ENCODE measurements around the gene FN1.

FN1 gene

DNA sequence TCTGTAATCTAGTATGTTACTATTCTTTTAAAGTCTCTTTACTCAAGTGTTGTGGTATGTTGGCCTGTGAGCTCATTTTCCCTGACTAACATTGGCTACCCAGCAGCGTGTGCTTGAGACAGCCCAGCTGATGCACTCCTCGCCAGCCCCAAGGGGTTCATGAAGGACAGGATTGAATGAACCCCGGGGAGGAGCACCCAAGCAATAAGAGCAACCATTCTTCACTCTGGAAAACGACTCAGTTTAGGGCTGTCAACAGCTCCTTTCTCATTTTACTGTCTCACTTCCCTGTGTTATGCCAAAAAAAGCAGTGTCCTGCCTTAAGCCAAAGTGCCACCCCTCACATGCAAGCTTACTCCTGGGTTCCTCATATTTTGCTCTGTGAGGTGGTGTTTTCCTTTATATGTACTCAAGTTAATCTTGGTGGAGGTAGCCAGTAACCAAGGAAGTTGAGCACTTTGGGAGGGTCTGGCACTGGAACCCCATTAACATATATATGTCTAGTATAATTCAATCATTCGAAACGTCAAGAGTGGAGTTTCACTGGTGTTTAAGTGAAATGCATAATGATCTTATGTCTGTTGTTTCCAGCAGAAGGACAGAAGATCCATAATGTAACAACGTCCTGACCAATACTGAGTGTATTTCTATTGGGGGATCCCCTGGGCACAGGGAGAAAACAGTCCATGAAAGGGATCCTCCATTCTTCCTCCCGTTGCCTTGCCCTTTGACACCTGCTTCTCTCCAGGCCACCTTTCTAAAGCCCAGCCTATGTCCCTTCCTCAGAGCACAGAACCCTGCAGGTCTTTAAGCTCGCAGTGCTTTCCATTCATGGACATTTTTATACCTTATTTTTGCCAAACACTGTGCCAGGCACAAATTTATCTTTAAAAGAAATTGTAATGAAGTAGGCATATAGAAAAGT lies 80.8 kb downstream of the FN1 start:
- DNase-seq (ENCODE audit: low spot score) (no peak), ATAC-seq (ENCODE audit: low read depth) (peak; percentile 5; the same call in 1 of the 3 replicates)
- Histone ChIP-seq H3K4me3 (ENCODE audit: severe bottlenecking) (no peak overlapping the region), H3K27ac (ENCODE audit: poor library complexity, severe bottlenecking) (no peak overlapping the region), H3K4me1 (ENCODE audit: insufficient read depth, poor library complexity, severe bottlenecking) (no peaks in the 10 kb centered on the region), H3K36me3 (ENCODE audit: low read depth) (peaks cover 6% of the 10 kb centered on the region), H3K9me3 (ENCODE audit: severe bottlenecking) (no peaks in the 10 kb centered on the region), H3K27me3 (ENCODE audit: insufficient read depth, poor library complexity, severe bottlenecking) (no peaks in the 10 kb centered on the region)
- TF ChIP-seq, protein P1, sequence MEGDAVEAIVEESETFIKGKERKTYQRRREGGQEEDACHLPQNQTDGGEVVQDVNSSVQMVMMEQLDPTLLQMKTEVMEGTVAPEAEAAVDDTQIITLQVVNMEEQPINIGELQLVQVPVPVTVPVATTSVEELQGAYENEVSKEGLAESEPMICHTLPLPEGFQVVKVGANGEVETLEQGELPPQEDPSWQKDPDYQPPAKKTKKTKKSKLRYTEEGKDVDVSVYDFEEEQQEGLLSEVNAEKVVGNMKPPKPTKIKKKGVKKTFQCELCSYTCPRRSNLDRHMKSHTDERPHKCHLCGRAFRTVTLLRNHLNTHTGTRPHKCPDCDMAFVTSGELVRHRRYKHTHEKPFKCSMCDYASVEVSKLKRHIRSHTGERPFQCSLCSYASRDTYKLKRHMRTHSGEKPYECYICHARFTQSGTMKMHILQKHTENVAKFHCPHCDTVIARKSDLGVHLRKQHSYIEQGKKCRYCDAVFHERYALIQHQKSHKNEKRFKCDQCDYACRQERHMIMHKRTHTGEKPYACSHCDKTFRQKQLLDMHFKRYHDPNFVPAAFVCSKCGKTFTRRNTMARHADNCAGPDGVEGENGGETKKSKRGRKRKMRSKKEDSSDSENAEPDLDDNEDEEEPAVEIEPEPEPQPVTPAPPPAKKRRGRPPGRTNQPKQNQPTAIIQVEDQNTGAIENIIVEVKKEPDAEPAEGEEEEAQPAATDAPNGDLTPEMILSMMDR (IDR thresholded peaks at IDR 0.05; ENCODE audit: poor library complexity, severe bottlenecking) = no peak

DNA sequence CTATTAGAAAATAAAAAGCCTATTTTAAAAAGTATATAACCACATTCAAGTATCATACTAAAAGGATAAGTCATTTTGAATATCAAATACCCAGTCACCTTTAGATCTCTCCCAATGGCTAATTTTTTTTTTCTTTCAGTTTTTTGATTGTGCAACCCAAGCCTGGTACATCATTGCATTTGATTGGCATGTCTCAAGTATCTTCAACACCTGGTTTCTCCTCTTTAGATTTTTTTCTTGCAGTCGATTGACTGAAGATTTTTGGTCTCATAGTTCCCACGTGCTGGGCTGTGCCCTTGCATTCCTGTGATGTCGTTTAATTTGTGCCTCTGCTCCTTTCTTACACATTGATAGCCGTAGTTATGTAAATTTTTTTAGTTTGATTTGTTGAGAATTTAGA lies 83.3 kb downstream of the FN1 start:
- TF ChIP-seq, protein P1 (IDR thresholded peaks at IDR 0.05; ENCODE audit: poor library complexity, severe bottlenecking) = no peak
- peaks cover 23% of the 10 kb centered on the region for H3K36me3 ChIP-seq (ENCODE audit: low read depth)
- no peak overlapping the region for H3K27ac ChIP-seq (ENCODE audit: poor library complexity, severe bottlenecking)
- DNase-seq (ENCODE audit: low spot score) = no peak
- no peak overlapping the region for H3K4me3 ChIP-seq (ENCODE audit: severe bottlenecking)
- no peak for ATAC-seq (ENCODE audit: low read depth)
- H3K4me1 ChIP-seq (ENCODE audit: insufficient read depth, poor library complexity, severe bottlenecking) = no peaks in the 10 kb centered on the region
- H3K27me3 ChIP-seq (ENCODE audit: insufficient read depth, poor library complexity, severe bottlenecking) = no peaks in the 10 kb centered on the region
- H3K9me3 ChIP-seq (ENCODE audit: severe bottlenecking) = no peaks in the 10 kb centered on the region

DNA sequence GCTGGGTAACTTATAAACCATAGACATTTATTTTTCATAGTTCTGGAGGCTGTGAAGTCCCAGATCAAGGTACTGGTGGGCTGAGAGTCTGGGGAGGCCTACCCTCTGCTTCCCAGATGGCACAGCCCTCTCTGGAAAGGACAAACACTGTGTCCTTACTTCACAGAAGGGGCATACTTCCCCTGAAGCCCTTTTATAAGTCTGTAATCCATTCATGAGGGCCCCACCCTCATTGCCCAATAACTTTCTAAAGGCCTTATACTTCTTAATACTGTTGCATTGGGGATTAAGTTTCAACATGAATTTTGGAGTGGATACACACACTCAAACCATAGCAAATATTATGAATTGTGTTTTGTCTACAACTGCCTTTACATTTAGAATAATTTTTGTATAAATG lies 88.0 kb downstream of the FN1 start:
- no peak overlapping the region for H3K4me3 ChIP-seq (ENCODE audit: severe bottlenecking)
- ATAC-seq (ENCODE audit: low read depth) = no peak

DNA sequence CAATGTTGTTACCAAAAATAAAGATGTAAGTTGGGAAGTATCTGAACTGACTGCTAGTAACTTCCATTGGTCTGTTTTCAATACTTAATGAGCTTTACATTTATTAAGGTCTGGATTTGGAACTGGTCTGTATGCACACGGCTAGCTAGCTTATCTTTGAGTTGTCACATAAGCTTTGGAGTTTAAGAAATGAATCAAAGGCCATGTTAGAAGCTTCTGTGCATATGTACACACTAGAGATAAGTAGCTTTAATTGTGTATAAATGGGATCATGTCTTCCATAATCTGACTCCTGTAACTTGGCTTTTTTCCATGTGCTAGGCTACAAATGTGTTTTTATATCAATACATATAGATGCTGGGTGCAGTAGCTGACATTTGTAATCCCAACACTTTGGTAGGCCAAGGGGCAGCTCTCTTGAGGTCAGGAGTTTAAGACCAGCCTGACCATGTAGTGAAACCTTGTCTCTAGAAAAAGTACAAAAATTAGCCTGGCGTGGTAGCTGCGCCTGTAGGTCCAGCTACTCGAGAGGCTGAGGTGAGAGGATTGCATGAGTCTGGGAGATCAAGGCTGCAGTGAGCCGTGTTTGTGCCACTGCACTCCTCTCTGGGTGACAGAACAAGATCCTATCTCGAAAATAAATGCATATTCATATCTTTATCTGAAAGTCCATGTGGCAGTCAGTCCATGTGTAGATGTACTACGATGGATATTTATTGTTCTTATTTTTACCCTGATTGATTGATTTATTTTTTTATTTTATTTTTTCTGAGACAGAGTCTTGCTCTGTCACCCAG lies 96.8 kb downstream of the FN1 start:
- DNase-seq (ENCODE audit: low spot score) (no peak), ATAC-seq (ENCODE audit: low read depth) (no peak)
- no peak overlapping the region for H3K4me3 ChIP-seq (ENCODE audit: severe bottlenecking)
- H3K27me3 ChIP-seq (ENCODE audit: insufficient read depth, poor library complexity, severe bottlenecking) = no peaks in the 10 kb centered on the region
- TF ChIP-seq, protein P1 (IDR thresholded peaks at IDR 0.05; ENCODE audit: poor library complexity, severe bottlenecking) = no peak
- no peaks in the 10 kb centered on the region for H3K9me3 ChIP-seq (ENCODE audit: severe bottlenecking)
- no peaks in the 10 kb centered on the region for H3K4me1 ChIP-seq (ENCODE audit: insufficient read depth, poor library complexity, severe bottlenecking)
- H3K27ac ChIP-seq (ENCODE audit: poor library complexity, severe bottlenecking) = no peak overlapping the region
- peaks cover 93% of the 10 kb centered on the region for H3K36me3 ChIP-seq (ENCODE audit: low read depth)

More for the DNA sequence above, 88.0 kb downstream of the FN1 start:
- TF ChIP-seq, protein P1 (IDR thresholded peaks at IDR 0.05; ENCODE audit: poor library complexity, severe bottlenecking) = no peak
- H3K36me3 ChIP-seq (ENCODE audit: low read depth) = peaks cover 67% of the 10 kb centered on the region
- no peaks in the 10 kb centered on the region for H3K4me1 ChIP-seq (ENCODE audit: insufficient read depth, poor library complexity, severe bottlenecking)
- DNase-seq (ENCODE audit: low spot score) = no peak
- no peaks in the 10 kb centered on the region for H3K27me3 ChIP-seq (ENCODE audit: insufficient read depth, poor library complexity, severe bottlenecking)
- no peak overlapping the region for H3K27ac ChIP-seq (ENCODE audit: poor library complexity, severe bottlenecking)
- H3K9me3 ChIP-seq (ENCODE audit: severe bottlenecking) = no peaks in the 10 kb centered on the region
